ENCODE data around the gene EID2.
A peak's percentile ranks its signal among the peaks of the same experiment; 100 is the strongest.

- TF ChIP-seq CTCF (IDR thresholded peaks at IDR 0.05; ENCODE audit: insufficient read depth, low read depth, low read length) (peak; percentile 69), EZH2 (IDR thresholded peaks at IDR 0.05; ENCODE audit: insufficient read depth, low read length) (no peak)
These were observed at the start of gene EID2 for GRCh38 chr19:39539518-39540332.
